ENCODE results near the gene VPS36. TPM values are rescaled to one million over a fixed set of nuclear protein-coding genes. Genes with fewer than 3 reads are reported as not detected.

VPS36 gene
- total and polyA plus RNA-seq, 10 of the 15 experiments (the other 5 are each of a cell fraction or from before 2014, with no cell fraction given), result 10.3 to 29.0 (median 23.9) TPM

- no peak for TF ChIP-seq STAT1 (conservative IDR thresholded peaks at IDR 0.05)
- TF ChIP-seq CHD1 (IDR thresholded peaks at IDR 0.05; ENCODE audit: low read depth, low read length), result no peak
- TF ChIP-seq GATAD2B (conservative IDR thresholded peaks at IDR 0.05; ENCODE audit: low read depth), result no peak
- TF ChIP-seq BHLHE40 (IDR thresholded peaks at IDR 0.05; ENCODE audit: borderline replicate concordance in 1 of 2, low read depth in 2 of 2, low read length in 1 of 2), result no peak
- no peak for TF ChIP-seq ZBTB11 (CRISPR knock-in tag; IDR thresholded peaks at IDR 0.05)
Observed at GRCh38 chr13:52394586-52394985, 55.8 kb downstream of the VPS36 start (continued).

- FAIRE-seq, result no peak
- SMC1A ChIA-PET (ENCODE audit: uncharacterized antibody, unreplicated experiment), result no interaction called here
- ATAC-seq, result no peak
- no peak overlapping the region for H3K27ac ChIP-seq (ENCODE audit: control insufficient read depth, insufficient read depth)
- no peaks in the 10 kb centered on the region for H3K4me1 ChIP-seq (ENCODE audit: control insufficient read depth, insufficient read depth, low read length)
- WGBS (ENCODE audit: insufficient coverage, insufficient replicate concordance, low lambda C conversion rate, missing lambda C conversion rate), result 23% methylated on average over 8 of the region's 8 CpGs
- CTCF ChIA-PET, result no interaction called here
- RAD21 ChIA-PET (ENCODE audit: unreplicated experiment), result no interaction called here
- H2AFZ ChIP-seq (ENCODE audit: control insufficient read depth, low read depth, low read length), result no peak overlapping the region
- H3K9me3 ChIP-seq (replicated peaks; ENCODE audit: control insufficient read depth, insufficient read depth, low read length), result no peaks in the 10 kb centered on the region
- intact Hi-C loops (cut with micrococcal nuclease; ENCODE audit: unreplicated experiment), result no loop called here
- H3K36me3 ChIP-seq (ENCODE audit: control insufficient read depth in 2 of 2, insufficient read depth in 2 of 2, low read length in 1 of 2), result no peaks in the 10 kb centered on the region
- in situ Hi-C loops (cut with MboI), result no loop called here
- POLR2A ChIA-PET, result no interaction called here
- DNase-seq (ENCODE audit: low read depth, low spot score), result no peak
- no peaks in the 10 kb centered on the region; a peak in 1 of 4 replicates for H3K27me3 ChIP-seq (replicated peaks in 1 of 2; ENCODE audit: control insufficient read depth in 2 of 2, insufficient read depth in 2 of 2, low read length in 1 of 2)
- H3K4me3 ChIP-seq, result no peak overlapping the region
- no peaks in the 10 kb centered on the region for H4K20me1 ChIP-seq (ENCODE audit: control insufficient read depth, insufficient read depth)
- H3K4me2 ChIP-seq (ENCODE audit: control insufficient read depth, insufficient read depth), result no peak overlapping the region
- TF ChIP-seq ETV6 (conservative IDR thresholded peaks at IDR 0.05 in 1 of 2, IDR thresholded peaks at IDR 0.05 in 1 of 2; ENCODE audit: borderline replicate concordance in 1 of 2, low read depth in 1 of 2), result no peak
- TF ChIP-seq ZSCAN29 (IDR thresholded peaks at IDR 0.05), result no peak
- TF ChIP-seq IRF3 (IDR thresholded peaks at IDR 0.05), result no peak
- no peak for TF ChIP-seq CREM (IDR thresholded peaks at IDR 0.05; ENCODE audit: low read depth)
- TF ChIP-seq HCFC1 (IDR thresholded peaks at IDR 0.05; ENCODE audit: low read length), result no peak
- no peaks in the 10 kb centered on the region for H3K79me2 ChIP-seq (ENCODE audit: control insufficient read depth, insufficient read depth, low read length)
- H3K9ac ChIP-seq (ENCODE audit: control insufficient read depth, insufficient read depth, low read length), result no peak overlapping the region
- no TSS peak for BruUV-seq (replicated peaks)
Observed at GRCh38 chr13:52393572-52394357, 56.7 kb downstream of the VPS36 start.

Measured in GM12878 (cell line).